ENCODE measurements around the gene APBA1.
A peak's percentile ranks its signal among the peaks of the same experiment; 100 is the strongest.
"Not testable (repeated sequence)": the region's sequence is repeated elsewhere in the genome, so short reads cannot be mapped to it uniquely, and the experiment has no call there.

The APBA1 gene

DNA sequence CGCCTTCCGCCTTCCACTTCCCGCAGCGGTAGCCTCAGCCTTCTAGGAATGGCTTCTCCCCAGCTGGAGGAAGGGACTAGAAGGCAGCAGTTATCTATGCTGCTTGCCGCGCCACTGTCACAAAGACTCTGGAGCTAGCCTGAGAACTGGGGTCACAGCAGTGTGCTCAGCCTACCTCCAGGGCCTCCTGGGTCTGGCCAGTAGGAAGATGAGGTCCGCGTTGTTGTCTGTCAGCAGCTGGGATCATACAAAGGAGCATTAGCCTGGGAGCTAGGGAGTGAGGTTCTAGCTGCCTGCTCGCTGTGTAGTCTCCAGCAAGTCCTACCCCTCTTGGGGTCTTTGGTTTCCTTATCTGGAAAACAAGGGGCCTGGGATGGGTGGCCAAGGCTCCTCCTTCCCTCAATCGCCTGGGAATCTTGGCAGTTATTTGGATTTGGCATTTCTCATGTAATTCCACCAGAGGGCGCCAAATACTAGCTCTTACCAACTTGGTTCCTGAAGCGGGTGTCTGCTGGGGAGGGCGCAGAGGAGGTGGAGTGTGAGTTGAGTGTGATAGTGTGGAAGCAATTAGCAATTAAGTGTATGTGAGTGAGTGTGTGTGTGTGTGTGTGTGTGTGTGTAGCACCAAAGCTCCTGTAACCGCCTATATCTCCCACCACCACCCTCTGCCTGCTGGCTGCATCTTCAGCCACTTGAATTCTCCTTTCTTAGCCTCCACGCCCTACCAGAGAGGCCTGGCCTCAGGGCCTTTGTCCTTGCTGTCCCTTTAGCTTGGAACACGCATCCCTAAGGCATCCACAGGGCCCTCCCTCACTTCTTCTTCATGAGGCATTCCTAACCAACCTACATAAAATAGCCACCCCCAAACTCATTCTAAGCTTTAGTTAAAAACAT, 250.0 kb downstream of the APBA1 start:
- CTCF ChIA-PET, result interaction anchor here (0.6 to 2.5 kb wide), 26 partner anchors 9 to 1799 kb away, joined by 3 to 26 read pairs (median 4); no protein-coding TSS in a partner anchor

DNA sequence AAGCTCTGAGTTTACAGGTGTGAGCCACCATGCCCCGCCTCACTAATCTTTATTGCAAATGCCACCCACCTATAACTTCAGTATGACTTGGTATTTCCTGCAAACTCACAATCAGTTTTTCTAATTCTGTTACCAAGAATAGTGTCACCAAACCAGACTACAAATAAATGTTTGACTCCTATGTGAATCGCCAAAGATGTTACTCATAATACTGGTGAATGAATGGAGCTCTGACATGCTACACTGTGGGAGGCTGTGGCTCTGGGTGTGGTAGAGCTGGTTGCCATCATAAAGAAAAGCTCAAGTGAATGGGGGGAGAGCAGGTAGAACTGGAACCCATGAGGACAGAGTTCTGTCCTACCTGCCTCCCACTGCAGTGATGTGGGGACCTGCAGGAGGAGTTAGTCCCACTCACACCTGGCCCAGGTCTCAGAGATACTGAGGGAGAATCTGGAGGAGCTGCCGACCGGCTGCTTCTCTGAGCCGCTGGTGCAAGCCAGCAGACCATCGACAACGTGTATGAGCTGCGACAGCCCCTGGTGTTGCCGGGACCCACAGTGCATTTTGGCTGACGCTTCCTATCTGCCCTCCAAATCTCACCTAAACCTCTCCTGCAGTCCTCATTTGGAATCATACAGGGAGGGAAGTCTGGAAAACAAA, 251.4 kb downstream of the APBA1 start:
- DNase-seq (ENCODE audit: low spot score), result no peak
- CTCF ChIA-PET, result interaction anchor here (1.0 to 2.5 kb wide), 3 partner anchors 125 to 134 kb away, joined by 3 to 26 read pairs (median 4); no protein-coding TSS in a partner anchor
- POLR2A ChIA-PET (ENCODE audit: low non-redundant PET), result no interaction called here
- TF ChIP-seq, protein P1, sequence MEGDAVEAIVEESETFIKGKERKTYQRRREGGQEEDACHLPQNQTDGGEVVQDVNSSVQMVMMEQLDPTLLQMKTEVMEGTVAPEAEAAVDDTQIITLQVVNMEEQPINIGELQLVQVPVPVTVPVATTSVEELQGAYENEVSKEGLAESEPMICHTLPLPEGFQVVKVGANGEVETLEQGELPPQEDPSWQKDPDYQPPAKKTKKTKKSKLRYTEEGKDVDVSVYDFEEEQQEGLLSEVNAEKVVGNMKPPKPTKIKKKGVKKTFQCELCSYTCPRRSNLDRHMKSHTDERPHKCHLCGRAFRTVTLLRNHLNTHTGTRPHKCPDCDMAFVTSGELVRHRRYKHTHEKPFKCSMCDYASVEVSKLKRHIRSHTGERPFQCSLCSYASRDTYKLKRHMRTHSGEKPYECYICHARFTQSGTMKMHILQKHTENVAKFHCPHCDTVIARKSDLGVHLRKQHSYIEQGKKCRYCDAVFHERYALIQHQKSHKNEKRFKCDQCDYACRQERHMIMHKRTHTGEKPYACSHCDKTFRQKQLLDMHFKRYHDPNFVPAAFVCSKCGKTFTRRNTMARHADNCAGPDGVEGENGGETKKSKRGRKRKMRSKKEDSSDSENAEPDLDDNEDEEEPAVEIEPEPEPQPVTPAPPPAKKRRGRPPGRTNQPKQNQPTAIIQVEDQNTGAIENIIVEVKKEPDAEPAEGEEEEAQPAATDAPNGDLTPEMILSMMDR (conservative IDR thresholded peaks at IDR 0.05; ENCODE audit: low read depth), result no peak
- no peak overlapping the region for H3K27ac ChIP-seq

More for the DNA sequence above, 250.0 kb downstream of the APBA1 start:
- DNase-seq (ENCODE audit: low spot score), result peak; percentile 81
- no peak overlapping the region for H3K27ac ChIP-seq
- POLR2A ChIA-PET (ENCODE audit: low non-redundant PET), result no interaction called here
- TF ChIP-seq, protein P1 (conservative IDR thresholded peaks at IDR 0.05; ENCODE audit: low read depth), result peak; percentile 69

DNA sequence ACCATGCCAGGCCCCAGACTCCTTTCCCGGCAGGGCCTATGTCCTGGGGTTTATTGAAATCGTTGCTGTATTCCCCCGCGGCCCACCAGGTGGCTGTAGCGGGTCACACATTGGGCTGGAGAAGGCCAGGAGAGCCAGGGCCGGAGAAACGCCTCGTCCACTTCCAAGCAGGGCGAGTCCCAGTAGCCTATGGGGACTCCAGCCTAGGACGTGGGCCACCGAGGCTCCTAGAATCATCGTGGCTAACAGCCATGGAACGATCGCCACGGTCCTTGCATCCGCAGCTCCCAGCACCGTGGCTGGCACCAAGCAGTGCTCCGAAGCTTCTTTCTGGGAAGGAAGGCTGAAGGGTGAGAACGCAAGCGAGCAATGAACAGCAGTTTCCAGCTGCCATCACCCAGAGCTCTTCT, 259.4 kb downstream of the APBA1 start:
- DNase-seq (ENCODE audit: low spot score), result peak; percentile 64
- ChIA-PET POLR2A (ENCODE audit: low non-redundant PET) (no interaction called here), CTCF (interaction anchor here (0.6 to 1.4 kb wide), 3 partner anchors 10 to 430 kb away, joined by 3 read pairs; no protein-coding TSS in a partner anchor)
- TF ChIP-seq, protein P1 (conservative IDR thresholded peaks at IDR 0.05; ENCODE audit: low read depth), result peak; percentile 49
- no peak overlapping the region for H3K27ac ChIP-seq

GRCh38 chr9:69411931-69412740, 260.0 kb downstream of the APBA1 start:
- no peak overlapping the region for H3K27ac ChIP-seq
- DNase-seq (ENCODE audit: low spot score), result no peak
- ChIA-PET CTCF (interaction anchor here (0.6 to 1.4 kb wide), 4 partner anchors 10 to 120 kb away, joined by 3 to 7 read pairs (median 4); no protein-coding TSS in a partner anchor), POLR2A (ENCODE audit: low non-redundant PET) (no interaction called here)
- TF ChIP-seq, protein P1 (conservative IDR thresholded peaks at IDR 0.05; ENCODE audit: low read depth), result no peak

DNA sequence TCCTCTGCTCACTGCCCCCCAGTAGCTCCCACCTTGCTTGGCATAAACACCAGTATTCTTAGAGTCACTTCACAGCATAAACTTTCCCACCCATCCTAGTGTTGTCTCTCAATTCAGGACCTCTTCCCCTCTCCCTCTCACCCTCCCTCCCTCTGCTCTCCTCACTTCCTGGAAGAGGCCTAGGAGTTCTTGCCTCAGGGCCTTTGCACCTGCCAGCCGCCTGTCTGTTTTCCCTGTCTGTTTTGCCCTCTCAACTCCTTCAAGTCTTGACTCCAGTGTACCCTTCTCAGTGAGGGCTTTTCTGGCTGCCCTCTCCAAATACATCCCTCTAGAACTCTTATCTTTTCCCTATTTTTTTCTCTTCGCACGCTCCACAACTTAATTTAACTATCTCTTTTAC, 260.9 kb downstream of the APBA1 start:
- no peak for DNase-seq (ENCODE audit: low spot score)
- ChIA-PET POLR2A (ENCODE audit: low non-redundant PET) (no interaction called here), CTCF (interaction anchor here (0.6 to 0.7 kb wide), 2 partner anchors 50 to 121 kb away, joined by 5 to 7 read pairs; no protein-coding TSS in a partner anchor)
- TF ChIP-seq, protein P1 (conservative IDR thresholded peaks at IDR 0.05; ENCODE audit: low read depth), result no peak
- H3K27ac ChIP-seq, result no peak overlapping the region

GRCh38 chr9:69409936-69410335, 262.2 kb downstream of the APBA1 start:
- H3K27ac ChIP-seq; POLR2A ChIA-PET (ENCODE audit: low non-redundant PET); DNase-seq (ENCODE audit: low spot score); CTCF ChIA-PET: not testable (repeated sequence)
